Astrocyte of the spinal cord (primary cell): ENCODE data around the gene NFIC.

Experiments
- DNase-seq: peaks from one replicate; pipeline ENCODE4 v3.0.0; 2011; ENCODE audit warnings: low read depth, low spot score
- H3K4me3 ChIP-seq: 2 replicates; pipeline ENCODE4 v1.5.1; 2011; ENCODE audit warnings: low read depth, mild to moderate bottlenecking, low read length, moderate library complexity
- CTCF ChIP-seq: IDR thresholded peaks from 2 replicates; pipeline ENCODE4 v1.5.1; 2012; ENCODE audit warnings: low read depth, mild to moderate bottlenecking, low read length, inconsistent platforms
- in situ Hi-C: cut with HindIII; loops from 2 replicates; pipeline ENCODE4 v1.10.0; 2017; ENCODE audit warnings: low sequenced_read_pairs

NFIC gene

GRCh38 chr19:3363841-3364500, 2.4 kb upstream of the NFIC start:
- TF ChIP-seq CTCF, result no peak
- in situ Hi-C loops, result no loop called here
- no peak for DNase-seq
- H3K4me3 ChIP-seq, result no peak overlapping the region

GRCh38 chr19:3364501-3364858, 1.9 kb upstream of the NFIC start:
- in situ Hi-C loops, result no loop called here
- DNase-seq, result no peak
- no peak overlapping the region for H3K4me3 ChIP-seq
- TF ChIP-seq CTCF, result no peak

GRCh38 chr19:3365093-3365835, 1.1 kb upstream of the NFIC start:
- peak overlapping the region; percentile 79 for H3K4me3 ChIP-seq
- DNase-seq, result peak; percentile 13
- TF ChIP-seq CTCF, result no peak
- in situ Hi-C loops, result no loop called here

- no peak for TF ChIP-seq CTCF
- peak overlapping the region; percentile 79 for H3K4me3 ChIP-seq
- in situ Hi-C loops, result no loop called here
- peak; percentile 55 for DNase-seq
Observed at GRCh38 chr19:3366753-3367627, 607 bp downstream of the NFIC start.

GRCh38 chr19:3367628-3368440, 1.5 kb downstream of the NFIC start:
- in situ Hi-C loops, result no loop called here
- TF ChIP-seq CTCF, result no peak
- no peak for DNase-seq

GRCh38 chr19:3368441-3368795, 2.0 kb downstream of the NFIC start:
- DNase-seq, result no peak
- TF ChIP-seq CTCF, result no peak
- H3K4me3 ChIP-seq, result peak overlapping the region; percentile 79
- in situ Hi-C loops, result no loop called here

More at GRCh38 chr19:3367628-3368440, 1.5 kb downstream of the NFIC start:
- peak overlapping the region; percentile 79 for H3K4me3 ChIP-seq
